Measurements from ENCODE around the gene EVX1. TPM values are rescaled to one million over a fixed set of nuclear protein-coding genes. Genes with fewer than 3 reads are reported as not detected.

The EVX1 gene
- total RNA-seq, 4 donors from 2014 or later = not detected

- Histone ChIP-seq H3K4me3 (replicated peaks in 1 of 3) (no peak overlapping the region), H3K4me1 (no peaks in the 10 kb centered on the region), H3K9me3 (no peaks in the 10 kb centered on the region), H3K36me3 (no peaks in the 10 kb centered on the region), H3K27ac (no peak overlapping the region), H3K27me3 (no peaks in the 10 kb centered on the region)
- intact Hi-C loops (cut with DNase I) = no loop called here
- 96 to 100% methylated on average over 1 of the region's 1 CpG for WGBS, 2 donors
- DNase-seq = no peak
- TF ChIP-seq, protein P1, sequence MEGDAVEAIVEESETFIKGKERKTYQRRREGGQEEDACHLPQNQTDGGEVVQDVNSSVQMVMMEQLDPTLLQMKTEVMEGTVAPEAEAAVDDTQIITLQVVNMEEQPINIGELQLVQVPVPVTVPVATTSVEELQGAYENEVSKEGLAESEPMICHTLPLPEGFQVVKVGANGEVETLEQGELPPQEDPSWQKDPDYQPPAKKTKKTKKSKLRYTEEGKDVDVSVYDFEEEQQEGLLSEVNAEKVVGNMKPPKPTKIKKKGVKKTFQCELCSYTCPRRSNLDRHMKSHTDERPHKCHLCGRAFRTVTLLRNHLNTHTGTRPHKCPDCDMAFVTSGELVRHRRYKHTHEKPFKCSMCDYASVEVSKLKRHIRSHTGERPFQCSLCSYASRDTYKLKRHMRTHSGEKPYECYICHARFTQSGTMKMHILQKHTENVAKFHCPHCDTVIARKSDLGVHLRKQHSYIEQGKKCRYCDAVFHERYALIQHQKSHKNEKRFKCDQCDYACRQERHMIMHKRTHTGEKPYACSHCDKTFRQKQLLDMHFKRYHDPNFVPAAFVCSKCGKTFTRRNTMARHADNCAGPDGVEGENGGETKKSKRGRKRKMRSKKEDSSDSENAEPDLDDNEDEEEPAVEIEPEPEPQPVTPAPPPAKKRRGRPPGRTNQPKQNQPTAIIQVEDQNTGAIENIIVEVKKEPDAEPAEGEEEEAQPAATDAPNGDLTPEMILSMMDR (IDR thresholded peaks at IDR 0.05) = no peak
- TF ChIP-seq POLR2A (IDR thresholded peaks at IDR 0.05) = no peak
Observed at GRCh38 chr7:27271384-27271783, 28.8 kb downstream of the EVX1 start.

GRCh38 chr7:27277628-27278027 lies 35.0 kb downstream of the EVX1 start:
- Histone ChIP-seq H3K4me3 (replicated peaks in 1 of 3) (no peak overlapping the region), H3K4me1 (no peaks in the 10 kb centered on the region), H3K27ac (no peak overlapping the region), H3K36me3 (no peaks in the 10 kb centered on the region), H3K9me3 (no peaks in the 10 kb centered on the region), H3K27me3 (no peaks in the 10 kb centered on the region)
- TF ChIP-seq, protein P1 (IDR thresholded peaks at IDR 0.05) = no peak
- no peak for TF ChIP-seq POLR2A (IDR thresholded peaks at IDR 0.05)
- 54 to 59% methylated on average over 2 of the region's 2 CpGs for WGBS, 2 donors
- intact Hi-C loops (cut with DNase I) = no loop called here
- no peak for DNase-seq

GRCh38 chr7:27283558-27283957 lies 41.0 kb downstream of the EVX1 start:
- TF ChIP-seq POLR2A (IDR thresholded peaks at IDR 0.05) = no peak
- TF ChIP-seq, protein P1 (IDR thresholded peaks at IDR 0.05) = no peak
- no peak for DNase-seq
- H3K9me3 ChIP-seq = no peaks in the 10 kb centered on the region
- no peaks in the 10 kb centered on the region for H3K36me3 ChIP-seq
- intact Hi-C loops (cut with DNase I) = no loop called here
- WGBS, 2 donors = 90 to 91% methylated on average over 3 of the region's 3 CpGs
- H3K4me1 ChIP-seq = no peaks in the 10 kb centered on the region
- H3K27ac ChIP-seq = no peak overlapping the region
- no peaks in the 10 kb centered on the region for H3K27me3 ChIP-seq
- no peak overlapping the region for H3K4me3 ChIP-seq (replicated peaks in 1 of 3)

DNA sequence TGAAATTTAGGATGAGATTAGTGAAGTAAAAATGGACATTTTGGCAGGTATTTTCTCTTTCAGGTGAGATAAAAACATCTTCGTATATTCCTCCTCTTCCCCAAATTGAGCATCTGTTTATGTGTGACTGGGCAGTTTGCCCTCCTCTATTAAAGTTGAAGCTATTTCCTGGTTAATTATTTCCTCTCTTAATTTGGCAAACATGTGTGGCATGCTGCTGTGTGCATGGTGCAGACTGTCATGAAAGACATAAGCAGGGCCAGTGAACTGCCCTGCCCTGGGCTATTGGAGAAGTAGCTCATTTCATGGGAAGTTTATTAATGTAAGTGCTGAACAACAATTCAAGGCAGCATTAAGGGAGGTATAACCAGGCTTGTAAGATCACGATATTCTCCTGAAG lies 52.6 kb downstream of the EVX1 start:
- Histone ChIP-seq H3K27me3 (no peaks in the 10 kb centered on the region), H3K4me1 (no peaks in the 10 kb centered on the region), H3K27ac (no peak overlapping the region), H3K36me3 (no peaks in the 10 kb centered on the region), H3K9me3 (no peaks in the 10 kb centered on the region), H3K4me3 (replicated peaks in 1 of 3) (no peak overlapping the region)
- TF ChIP-seq POLR2A (IDR thresholded peaks at IDR 0.05) = no peak
- TF ChIP-seq, protein P1 (IDR thresholded peaks at IDR 0.05) = no peak
- intact Hi-C loops (cut with DNase I) = no loop called here
- no peak for DNase-seq
- WGBS, 2 donors = 60 to 67% methylated on average over 2 of the region's 2 CpGs

DNA sequence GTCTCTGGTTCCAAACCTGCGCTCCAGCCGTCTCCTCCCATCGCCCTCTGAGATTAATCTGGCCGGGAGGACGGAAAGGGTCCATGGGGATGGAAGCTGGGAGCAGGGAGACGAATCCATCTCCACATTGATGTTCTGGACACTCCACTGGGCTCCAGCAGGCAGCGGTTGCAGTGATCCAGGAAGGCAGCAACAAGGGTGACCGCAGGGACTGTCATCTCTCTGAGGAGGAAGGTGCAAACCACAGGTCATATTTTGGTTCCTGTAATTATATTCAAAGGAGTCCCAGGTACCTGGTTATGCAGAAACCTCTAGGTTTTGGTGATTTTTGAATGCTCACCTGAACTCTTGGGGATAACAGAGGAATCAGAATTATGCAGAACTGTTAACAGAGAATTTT lies 54.8 kb downstream of the EVX1 start:
- no peak overlapping the region for H3K4me3 ChIP-seq (replicated peaks in 1 of 3)
- H3K9me3 ChIP-seq = no peaks in the 10 kb centered on the region
- TF ChIP-seq, protein P1 (IDR thresholded peaks at IDR 0.05) = no peak
- TF ChIP-seq POLR2A (IDR thresholded peaks at IDR 0.05) = no peak
- H3K36me3 ChIP-seq = no peaks in the 10 kb centered on the region
- no peak overlapping the region for H3K27ac ChIP-seq
- no peak for DNase-seq
- H3K4me1 ChIP-seq = no peaks in the 10 kb centered on the region
- intact Hi-C loops (cut with DNase I) = no loop called here
- WGBS, 2 donors = 73 to 79% methylated on average over 8 of the region's 8 CpGs
- H3K27me3 ChIP-seq = no peaks in the 10 kb centered on the region

Other genes with a start within 250 kb of the EVX1 start
- under 1 TPM in 2 of 4 donors, not detected in 2; 0.67 to 0.78 TPM for gene HOXA1, start 146.8 kb upstream of the EVX1 start, total RNA-seq
- 1 to 10 TPM in 2 of 4 donors, under 1 TPM in 2; 0.73 to 2.7 (median 1.7) TPM for gene HOXA2, start 140.1 kb upstream of the EVX1 start, total RNA-seq
- gene HOXA4, start 112.0 kb upstream of the EVX1 start, total RNA-seq = 1 to 10 TPM in 3 of 4 donors, under 1 TPM in 1; 0.56 to 2.1 (median 1.3) TPM
- gene HOXA5, start 99.1 kb upstream of the EVX1 start, total RNA-seq = 1 to 10 TPM; 2.0 to 4.4 (median 3.3) TPM
- gene HOXA6, start 95.0 kb upstream of the EVX1 start, total RNA-seq = 1 to 10 TPM in 2 of 4 donors, not detected in 2; 1.1 to 1.6 TPM
- 1 to 10 TPM in 3 of 4 donors, under 1 TPM in 1; 0.94 to 6.1 (median 1.9) TPM for gene HOXA3, start 90.2 kb upstream of the EVX1 start, total RNA-seq
- 1 to 10 TPM in 1 of 4 donors, under 1 TPM in 3; 0.34 to 2.1 (median 0.74) TPM for gene HOXA7, start 86.1 kb upstream of the EVX1 start, total RNA-seq
- 1 to 10 TPM in 1 of 4 donors, under 1 TPM in 2, not detected in 1; 0.63 to 1.9 (median 0.67) TPM for gene HOXA9, start 77.3 kb upstream of the EVX1 start, total RNA-seq
- gene HOXA10, start 68.5 kb upstream of the EVX1 start, total RNA-seq = 1 to 10 TPM in 1 of 4 donors, not detected in 3; 4.0 TPM
- not detected for gene HOXA11, start 57.6 kb upstream of the EVX1 start, total RNA-seq
- not detected for gene HOXA13, start 42.7 kb upstream of the EVX1 start, total RNA-seq

Data from thyroid gland (tissue), 4 donors.